ENCODE results near the gene SHPK. TPM values are rescaled to one million over a fixed set of nuclear protein-coding genes. Genes with fewer than 3 reads are reported as not detected.

Gene SHPK
- total RNA-seq, 2 donors from 2014 or later = 10.5 to 16.1 TPM

GRCh38 chr17:3655766-3656165 lies 19.7 kb upstream of the SHPK start:
- Histone ChIP-seq H3K9me3 (no peaks in the 10 kb centered on the region), H3K36me3 (peaks cover 4% of the 10 kb centered on the region), H3K4me3 (no peak overlapping the region), H3K4me1 (ENCODE audit: control insufficient read depth in 1 of 2, low read depth in 2 of 2) (peaks cover 17 to 28% of the 10 kb centered on the region in 2 donors), H3K27me3 (replicated peaks; ENCODE audit: insufficient read depth) (no peaks in the 10 kb centered on the region), H3K27ac (no peak overlapping the region)
- DNase-seq (ENCODE audit: low spot score) = no peak
- TF ChIP-seq CTCF (IDR thresholded peaks at IDR 0.05) = no peak
- ATAC-seq (ENCODE audit: insufficient number of reproducible peaks, low FRiP score, low read depth) = no peak

GRCh38 chr17:3647769-3648555 lies 11.9 kb upstream of the SHPK start:
- H3K27ac ChIP-seq = no peak overlapping the region
- DNase-seq (ENCODE audit: low spot score) = no peak
- TF ChIP-seq CTCF (IDR thresholded peaks at IDR 0.05) = no peak
- H3K4me1 ChIP-seq (ENCODE audit: control insufficient read depth in 1 of 2, low read depth in 2 of 2) = no peaks in the 10 kb centered on the region
- no peak for ATAC-seq (ENCODE audit: insufficient number of reproducible peaks, low FRiP score, low read depth)
- H3K27me3 ChIP-seq (replicated peaks; ENCODE audit: insufficient read depth) = no peaks in the 10 kb centered on the region
- no peak overlapping the region for H3K4me3 ChIP-seq
- H3K36me3 ChIP-seq = peaks cover 14% of the 10 kb centered on the region
- no peaks in the 10 kb centered on the region for H3K9me3 ChIP-seq

GRCh38 chr17:3647251-3647650 lies 11.2 kb upstream of the SHPK start:
- no peak overlapping the region for H3K27ac ChIP-seq
- TF ChIP-seq CTCF (IDR thresholded peaks at IDR 0.05) = no peak
- no peaks in the 10 kb centered on the region for H3K27me3 ChIP-seq (replicated peaks; ENCODE audit: insufficient read depth)
- H3K4me3 ChIP-seq = no peak overlapping the region
- DNase-seq (ENCODE audit: low spot score) = no peak
- peaks cover 14% of the 10 kb centered on the region for H3K36me3 ChIP-seq
- H3K4me1 ChIP-seq (ENCODE audit: control insufficient read depth in 1 of 2, low read depth in 2 of 2) = no peaks in the 10 kb centered on the region
- H3K9me3 ChIP-seq = no peaks in the 10 kb centered on the region
- ATAC-seq (ENCODE audit: insufficient number of reproducible peaks, low FRiP score, low read depth) = no peak

GRCh38 chr17:3645310-3645709 lies 9.3 kb upstream of the SHPK start:
- ATAC-seq (ENCODE audit: insufficient number of reproducible peaks, low FRiP score, low read depth) = no peak
- Histone ChIP-seq H3K27me3 (replicated peaks; ENCODE audit: insufficient read depth) (no peaks in the 10 kb centered on the region), H3K4me3 (no peak overlapping the region), H3K27ac (no peak overlapping the region), H3K4me1 (ENCODE audit: control insufficient read depth in 1 of 2, low read depth in 2 of 2) (no peaks in the 10 kb centered on the region), H3K36me3 (peaks cover 14% of the 10 kb centered on the region), H3K9me3 (no peaks in the 10 kb centered on the region)
- TF ChIP-seq CTCF (IDR thresholded peaks at IDR 0.05) = no peak
- DNase-seq (ENCODE audit: low spot score) = no peak

- no peak for ATAC-seq (ENCODE audit: insufficient number of reproducible peaks, low FRiP score, low read depth)
- peaks cover 7% of the 10 kb centered on the region for H3K36me3 ChIP-seq
- no peak for TF ChIP-seq CTCF (IDR thresholded peaks at IDR 0.05)
- H3K4me1 ChIP-seq (ENCODE audit: control insufficient read depth in 1 of 2, low read depth in 2 of 2) = peaks cover 0 to 3% of the 10 kb centered on the region in 2 donors
- no peak overlapping the region for H3K27ac ChIP-seq
- DNase-seq (ENCODE audit: low spot score) = no peak
- H3K27me3 ChIP-seq (replicated peaks; ENCODE audit: insufficient read depth) = no peaks in the 10 kb centered on the region
- no peaks in the 10 kb centered on the region for H3K9me3 ChIP-seq
- H3K4me3 ChIP-seq = no peak overlapping the region
Measured at GRCh38 chr17:3643889-3644349, 7.9 kb upstream of the SHPK start.
